HG02981 (cell line): Measurements from ENCODE around the gene NCOA1.
"Not testable (repeated sequence)": the region's sequence is repeated elsewhere in the genome, so short reads cannot be mapped to it uniquely, and the experiment has no call there.

ENCODE experiments used
- ATAC-seq: cut with Tn5 transposase; IDR thresholded peaks from one replicate; pipeline ENCODE4 v1.9.1; 2021; ENCODE audit warnings: mild to moderate bottlenecking, moderate library complexity; ENCODE audit not compliant: unreplicated experiment

The NCOA1 gene

GRCh38 chr2:24531610-24532009 is 40.6 kb downstream of the NCOA1 start:
- ATAC-seq: not testable (repeated sequence)

- ATAC-seq: not testable (repeated sequence)
Measured at GRCh38 chr2:24532057-24532456, 41.0 kb downstream of the NCOA1 start.

GRCh38 chr2:24533574-24533973 is 42.5 kb downstream of the NCOA1 start:
- not testable (repeated sequence) for ATAC-seq

- ATAC-seq: no peak
Measured at GRCh38 chr2:24538720-24539119, 47.7 kb downstream of the NCOA1 start.

- no peak for ATAC-seq
Measured at GRCh38 chr2:24539258-24539657, 48.2 kb downstream of the NCOA1 start.

- ATAC-seq: no peak
Measured at GRCh38 chr2:24540011-24540477, 49.0 kb downstream of the NCOA1 start.

- ATAC-seq: no peak
Measured at GRCh38 chr2:24541621-24542020, 50.6 kb downstream of the NCOA1 start.

GRCh38 chr2:24542269-24542872 is 51.3 kb downstream of the NCOA1 start:
- no peak for ATAC-seq

GRCh38 chr2:24543252-24543651 is 52.2 kb downstream of the NCOA1 start:
- ATAC-seq: no peak

- ATAC-seq: no peak
Measured at GRCh38 chr2:24544456-24545115, 53.5 kb downstream of the NCOA1 start.

- no peak for ATAC-seq
Measured at GRCh38 chr2:24546669-24547068, 55.6 kb downstream of the NCOA1 start.

GRCh38 chr2:24548058-24548457 is 57.0 kb downstream of the NCOA1 start:
- ATAC-seq: no peak

GRCh38 chr2:24550301-24550700 is 59.2 kb downstream of the NCOA1 start:
- not testable (repeated sequence) for ATAC-seq

GRCh38 chr2:24551016-24551415 is 60.0 kb downstream of the NCOA1 start:
- ATAC-seq: no peak

GRCh38 chr2:24552836-24553235 is 61.8 kb downstream of the NCOA1 start:
- ATAC-seq: no peak

- no peak for ATAC-seq
Measured at GRCh38 chr2:24558781-24559472, 67.9 kb downstream of the NCOA1 start.

GRCh38 chr2:24559473-24560113 is 68.5 kb downstream of the NCOA1 start:
- ATAC-seq: no peak

GRCh38 chr2:24565537-24565936 is 74.5 kb downstream of the NCOA1 start:
- ATAC-seq: no peak

GRCh38 chr2:24566209-24566608 is 75.2 kb downstream of the NCOA1 start:
- no peak for ATAC-seq

GRCh38 chr2:24566630-24567029 is 75.6 kb downstream of the NCOA1 start:
- no peak for ATAC-seq

GRCh38 chr2:24568551-24568950 is 77.5 kb downstream of the NCOA1 start:
- no peak for ATAC-seq

- ATAC-seq: not testable (repeated sequence)
Measured at GRCh38 chr2:24569565-24569964, 78.5 kb downstream of the NCOA1 start.
